ENCODE measurements around the gene TMEFF2. TPM values are rescaled to one million over a fixed set of nuclear protein-coding genes. Genes with fewer than 3 reads are reported as not detected.
A peak's percentile ranks its signal among the peaks of the same experiment; 100 is the strongest.

The TMEFF2 gene
- total RNA-seq, 1 donor from 2014 or later = not detected

DNA sequence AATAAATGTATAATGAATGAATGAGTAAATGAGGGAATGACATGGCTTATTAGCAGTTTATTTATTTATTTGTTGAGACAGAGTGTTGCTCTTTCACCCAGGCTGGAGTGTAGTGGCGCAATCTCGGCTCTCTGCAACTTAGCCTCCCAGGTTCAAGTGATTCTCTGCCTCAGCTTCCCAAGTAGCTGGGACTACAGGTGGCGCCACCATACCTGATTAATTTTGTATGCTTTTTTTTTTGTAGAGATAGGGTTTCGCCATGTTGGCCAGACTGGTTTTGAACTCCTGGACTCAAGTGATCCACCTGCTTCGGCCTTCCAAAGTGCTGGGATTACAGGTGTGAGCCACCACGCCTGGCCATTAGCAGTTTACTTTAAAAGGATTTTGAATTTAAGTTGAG lies 247.5 kb downstream of the TMEFF2 start:
- Histone ChIP-seq H3K36me3 (no peaks in the 10 kb centered on the region), H3K9me3 (no peaks in the 10 kb centered on the region), H3K4me3 (no peak overlapping the region), H3K27ac (no peak overlapping the region), H3K4me1 (no peaks in the 10 kb centered on the region), H3K27me3 (no peaks in the 10 kb centered on the region)
- intact Hi-C loops (cut with DNase I) = no loop called here
- DNase-seq (no peak), ATAC-seq (no peak)
- TF ChIP-seq, protein P1, sequence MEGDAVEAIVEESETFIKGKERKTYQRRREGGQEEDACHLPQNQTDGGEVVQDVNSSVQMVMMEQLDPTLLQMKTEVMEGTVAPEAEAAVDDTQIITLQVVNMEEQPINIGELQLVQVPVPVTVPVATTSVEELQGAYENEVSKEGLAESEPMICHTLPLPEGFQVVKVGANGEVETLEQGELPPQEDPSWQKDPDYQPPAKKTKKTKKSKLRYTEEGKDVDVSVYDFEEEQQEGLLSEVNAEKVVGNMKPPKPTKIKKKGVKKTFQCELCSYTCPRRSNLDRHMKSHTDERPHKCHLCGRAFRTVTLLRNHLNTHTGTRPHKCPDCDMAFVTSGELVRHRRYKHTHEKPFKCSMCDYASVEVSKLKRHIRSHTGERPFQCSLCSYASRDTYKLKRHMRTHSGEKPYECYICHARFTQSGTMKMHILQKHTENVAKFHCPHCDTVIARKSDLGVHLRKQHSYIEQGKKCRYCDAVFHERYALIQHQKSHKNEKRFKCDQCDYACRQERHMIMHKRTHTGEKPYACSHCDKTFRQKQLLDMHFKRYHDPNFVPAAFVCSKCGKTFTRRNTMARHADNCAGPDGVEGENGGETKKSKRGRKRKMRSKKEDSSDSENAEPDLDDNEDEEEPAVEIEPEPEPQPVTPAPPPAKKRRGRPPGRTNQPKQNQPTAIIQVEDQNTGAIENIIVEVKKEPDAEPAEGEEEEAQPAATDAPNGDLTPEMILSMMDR (IDR thresholded peaks at IDR 0.05) = no peak

DNA sequence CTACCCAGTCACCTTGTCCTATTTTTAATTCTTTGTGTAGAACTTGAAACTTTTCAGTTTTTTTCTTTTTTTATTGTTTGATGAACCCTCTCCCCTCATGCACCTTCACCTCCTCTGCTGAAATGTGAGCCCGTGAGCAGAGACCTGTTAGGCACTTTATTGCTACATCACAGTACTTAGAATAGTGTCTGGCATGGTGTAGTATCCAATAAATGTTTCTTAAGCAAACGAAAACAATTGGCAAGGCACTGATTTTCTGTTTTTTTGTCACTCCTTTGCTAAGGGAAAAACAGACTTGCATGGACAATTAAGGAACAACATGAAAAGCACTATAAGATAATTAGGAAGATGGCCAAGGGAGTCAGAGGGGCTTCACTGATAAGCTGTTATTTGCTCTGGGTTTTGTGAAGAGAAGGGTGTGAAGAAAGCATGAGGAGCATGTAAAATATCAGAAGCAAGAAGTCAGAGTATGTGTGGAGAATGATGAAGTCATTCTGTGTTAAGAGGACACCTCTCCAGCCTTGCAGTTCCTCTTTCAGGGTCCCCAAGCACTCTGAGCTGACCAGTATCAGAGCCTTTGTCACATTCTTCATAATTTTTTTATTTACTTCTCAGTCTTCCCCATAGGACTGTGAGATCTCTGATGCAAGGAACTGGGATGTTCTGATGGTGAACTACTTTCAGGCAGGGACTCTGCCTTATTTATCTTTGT lies 248.1 kb downstream of the TMEFF2 start:
- no peak overlapping the region for H3K27ac ChIP-seq
- H3K4me1 ChIP-seq = no peaks in the 10 kb centered on the region
- no peaks in the 10 kb centered on the region for H3K36me3 ChIP-seq
- ATAC-seq (peak; percentile 43), DNase-seq (no peak)
- H3K27me3 ChIP-seq = no peaks in the 10 kb centered on the region
- H3K9me3 ChIP-seq = no peaks in the 10 kb centered on the region
- no peak overlapping the region for H3K4me3 ChIP-seq
- intact Hi-C loops (cut with DNase I) = no loop called here
- TF ChIP-seq, protein P1 (IDR thresholded peaks at IDR 0.05) = no peak

DNA sequence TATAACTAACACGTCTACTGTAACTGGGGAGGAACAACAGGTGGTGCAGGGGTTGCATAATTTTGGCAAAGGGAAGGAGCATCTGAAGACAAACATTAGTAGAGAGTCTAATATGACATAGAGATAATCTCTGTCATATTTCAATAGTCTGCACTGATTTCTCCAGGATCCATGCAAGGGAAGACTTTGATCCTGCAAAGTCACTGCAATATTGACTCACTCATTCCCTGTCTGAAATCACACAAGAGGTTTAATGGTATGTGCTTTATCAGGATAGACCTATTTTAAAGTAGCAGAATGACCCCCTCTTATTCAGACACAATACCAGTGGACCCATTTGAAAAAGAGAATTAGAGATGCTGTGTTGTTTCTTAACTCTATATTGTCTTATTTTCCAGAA lies 249.1 kb downstream of the TMEFF2 start:
- Histone ChIP-seq H3K4me3 (no peak overlapping the region), H3K9me3 (no peaks in the 10 kb centered on the region), H3K27me3 (no peaks in the 10 kb centered on the region), H3K4me1 (no peaks in the 10 kb centered on the region), H3K36me3 (no peaks in the 10 kb centered on the region), H3K27ac (no peak overlapping the region)
- DNase-seq (no peak), ATAC-seq (no peak)
- TF ChIP-seq, protein P1 (IDR thresholded peaks at IDR 0.05) = no peak
- intact Hi-C loops (cut with DNase I) = no loop called here

DNA sequence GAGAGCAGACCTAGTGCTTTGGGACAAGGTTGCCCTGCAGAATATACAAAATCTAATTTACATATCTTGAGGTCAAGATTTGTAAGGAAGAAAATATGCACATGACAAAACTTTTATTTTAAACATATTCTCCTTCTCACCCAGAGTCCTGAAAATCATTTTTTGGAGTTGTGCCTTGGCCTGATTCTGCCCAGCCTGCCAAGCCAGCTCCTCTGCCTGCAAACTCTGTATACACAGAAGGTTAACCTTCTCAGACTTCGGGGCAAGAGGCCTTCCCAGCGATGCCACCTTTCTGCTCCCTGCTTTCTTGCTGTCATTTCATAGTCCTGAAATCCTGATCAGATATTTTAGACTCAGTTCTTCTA lies 252.0 kb downstream of the TMEFF2 start:
- intact Hi-C loops (cut with DNase I) = no loop called here
- H3K27ac ChIP-seq = no peak overlapping the region
- ATAC-seq = no peak
- TF ChIP-seq, protein P1 (IDR thresholded peaks at IDR 0.05) = no peak
- H3K4me3 ChIP-seq = no peak overlapping the region
- DNase-seq = no peak
- no peaks in the 10 kb centered on the region for H3K4me1 ChIP-seq
- no peaks in the 10 kb centered on the region for H3K9me3 ChIP-seq
- H3K27me3 ChIP-seq = no peaks in the 10 kb centered on the region
- H3K36me3 ChIP-seq = no peaks in the 10 kb centered on the region

DNA sequence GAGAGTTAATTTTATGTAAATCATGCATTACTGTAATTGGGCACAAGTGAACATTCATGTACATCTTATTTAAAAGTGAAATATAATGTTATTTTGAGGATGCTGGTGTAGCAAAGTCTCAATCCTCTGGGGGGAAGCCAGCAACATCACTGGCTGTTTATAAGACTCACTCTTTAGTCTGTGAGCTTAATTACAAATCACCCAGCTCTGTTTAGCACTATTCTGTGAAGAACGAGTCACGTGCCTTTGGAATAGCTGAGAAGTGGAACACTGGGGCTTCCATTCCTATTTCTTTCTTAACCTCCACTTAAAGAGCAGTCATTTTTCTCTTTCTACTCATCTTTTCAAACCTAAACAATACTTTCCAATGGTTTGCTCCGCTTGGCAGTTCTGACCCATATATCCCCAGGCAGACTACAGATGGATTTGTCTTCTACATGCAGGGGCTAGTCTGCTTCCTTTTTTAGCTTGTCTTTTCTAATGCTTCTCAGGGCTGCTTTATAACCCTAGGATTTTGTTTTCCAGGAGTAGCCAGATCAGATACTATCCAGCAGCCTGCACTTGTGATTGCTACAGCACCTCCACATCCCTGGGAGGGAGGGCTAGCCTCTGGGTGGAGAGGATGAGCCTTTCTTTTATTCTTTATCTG lies 252.5 kb downstream of the TMEFF2 start:
- Histone ChIP-seq H3K27ac (no peak overlapping the region), H3K9me3 (no peaks in the 10 kb centered on the region), H3K4me1 (no peaks in the 10 kb centered on the region), H3K4me3 (no peak overlapping the region), H3K36me3 (no peaks in the 10 kb centered on the region), H3K27me3 (no peaks in the 10 kb centered on the region)
- intact Hi-C loops (cut with DNase I) = no loop called here
- ATAC-seq (no peak), DNase-seq (no peak)
- TF ChIP-seq, protein P1 (IDR thresholded peaks at IDR 0.05) = no peak
